Astrocyte of the spinal cord (primary cell): ENCODE measurements around the gene KIAA0753.
"Not testable (repeated sequence)": the region's sequence is repeated elsewhere in the genome, so short reads cannot be mapped to it uniquely, and the experiment has no call there.

Source experiments
- DNase-seq: peaks from one replicate; pipeline ENCODE4 v3.0.0; 2011; ENCODE audit warnings: low read depth, low spot score
- H3K4me3 ChIP-seq: 2 replicates; pipeline ENCODE4 v1.5.1; 2011; ENCODE audit warnings: low read depth, mild to moderate bottlenecking, low read length, moderate library complexity
- CTCF ChIP-seq: IDR thresholded peaks from 2 replicates; pipeline ENCODE4 v1.5.1; 2012; ENCODE audit warnings: low read depth, mild to moderate bottlenecking, low read length, inconsistent platforms
- in situ Hi-C: cut with HindIII; loops from 2 replicates; pipeline ENCODE4 v1.10.0; 2017; ENCODE audit warnings: low sequenced_read_pairs

Gene KIAA0753

GRCh38 chr17:6666077-6666521 lies 25.6 kb upstream of the KIAA0753 start:
- H3K4me3 ChIP-seq: no peak overlapping the region
- peak; percentile 78 for DNase-seq
- TF ChIP-seq CTCF: peak; percentile 92
- in situ Hi-C loops: no loop called here

- in situ Hi-C loops, DNase-seq, H3K4me3 ChIP-seq: not testable (repeated sequence)
Observed at GRCh38 chr17:6663200-6663599, 22.7 kb upstream of the KIAA0753 start.

GRCh38 chr17:6661464-6661848 lies 20.9 kb upstream of the KIAA0753 start:
- H3K4me3 ChIP-seq: no peak overlapping the region
- no peak for DNase-seq

GRCh38 chr17:6660805-6661463 lies 20.4 kb upstream of the KIAA0753 start:
- in situ Hi-C loops: no loop called here
- H3K4me3 ChIP-seq: no peak overlapping the region
- no peak for TF ChIP-seq CTCF
- no peak for DNase-seq

More at GRCh38 chr17:6661464-6661848, 20.9 kb upstream of the KIAA0753 start:
- TF ChIP-seq CTCF: no peak
- in situ Hi-C loops: no loop called here

GRCh38 chr17:6660101-6660500 lies 19.6 kb upstream of the KIAA0753 start:
- in situ Hi-C loops: no loop called here
- no peak for DNase-seq
- TF ChIP-seq CTCF: no peak
- no peak overlapping the region for H3K4me3 ChIP-seq

GRCh38 chr17:6658411-6658810 lies 17.9 kb upstream of the KIAA0753 start:
- DNase-seq, H3K4me3 ChIP-seq, in situ Hi-C loops: not testable (repeated sequence)

- DNase-seq: no peak
- no peak overlapping the region for H3K4me3 ChIP-seq
- TF ChIP-seq CTCF: no peak
- in situ Hi-C loops: no loop called here
Observed at GRCh38 chr17:6657633-6658287, 17.2 kb upstream of the KIAA0753 start.

- DNase-seq, H3K4me3 ChIP-seq, in situ Hi-C loops: not testable (repeated sequence)
Observed at GRCh38 chr17:6656797-6657632, 16.5 kb upstream of the KIAA0753 start.

- in situ Hi-C loops: not testable (repeated sequence)
Observed at GRCh38 chr17:6655732-6656361, 15.3 kb upstream of the KIAA0753 start.

More at GRCh38 chr17:6655732-6656361, 15.3 kb upstream of the KIAA0753 start:
- not testable (repeated sequence) for DNase-seq, H3K4me3 ChIP-seq
